KMS-11 (cell line): ENCODE data around the gene SPTBN1.

Source experiments
- H2AFZ ChIP-seq: fragments of 200-600 bp; sonication (generic); 2 replicates; pipeline ENCODE4 v1.6.1; 2016; ENCODE audit warnings: antibody characterized with exemption, mixed run types, low read depth
- H3K27ac ChIP-seq: fragments of 200-600 bp; sonication (generic); 2 replicates; pipeline ENCODE4 v1.6.1; 2016; ENCODE audit warnings: mild to moderate bottlenecking, mixed run types
- H3K27me3 ChIP-seq: fragments of 200-600 bp; sonication (generic); 2 replicates; pipeline ENCODE4 v1.6.1; 2017; ENCODE audit warnings: mild to moderate bottlenecking, low read depth, mixed run types, moderate library complexity; ENCODE audit not compliant: insufficient read depth
- H3K36me3 ChIP-seq: fragments of 200-600 bp; sonication (generic); 2 replicates; pipeline ENCODE4 v1.6.1; 2017; ENCODE audit warnings: mild to moderate bottlenecking, mixed run types; ENCODE audit not compliant: insufficient read depth
- H3K4me1 ChIP-seq: fragments of 200-600 bp; sonication (generic); 2 replicates; pipeline ENCODE4 v1.6.1; 2016; ENCODE audit warnings: mild to moderate bottlenecking, low read depth, mixed run types; ENCODE audit not compliant: poor library complexity, severe bottlenecking
- H3K4me2 ChIP-seq: fragments of 200-600 bp; sonication (generic); 2 replicates; pipeline ENCODE4 v1.7.0; 2016; ENCODE audit warnings: mild to moderate bottlenecking, mixed run types
- H3K4me3 ChIP-seq: fragments of 200-600 bp; sonication (generic); IDR thresholded peaks from 2 replicates; pipeline ENCODE4 v1.6.1; 2017; ENCODE audit warnings: low read depth, low read length, mixed read lengths; ENCODE audit not compliant: insufficient read depth
- H3K79me2 ChIP-seq: fragments of 200-600 bp; sonication (generic); 2 replicates; pipeline ENCODE4 v1.6.1; 2016; ENCODE audit warnings: low read depth, mixed run types; ENCODE audit not compliant: insufficient read depth
- H3K9ac ChIP-seq: fragments of 200-600 bp; sonication (generic); 2 replicates; pipeline ENCODE4 v1.6.1; 2016; ENCODE audit warnings: mild to moderate bottlenecking, mixed run types
- H4K20me1 ChIP-seq: fragments of 200-600 bp; sonication (generic); 2 replicates; pipeline ENCODE4 v1.6.1; 2016; ENCODE audit warnings: mild to moderate bottlenecking, mixed run types; ENCODE audit not compliant: insufficient read depth
- TF ChIP-seq, protein P1 (sequence below): fragments of 200-600 bp; sonication (generic); conservative IDR thresholded peaks from 2 replicates; pipeline ENCODE4 v1.6.1; 2017; ENCODE audit warnings: low read depth, mild to moderate bottlenecking, antibody characterized with exemption, low read length, moderate library complexity, mixed read lengths

SPTBN1 gene

DNA sequence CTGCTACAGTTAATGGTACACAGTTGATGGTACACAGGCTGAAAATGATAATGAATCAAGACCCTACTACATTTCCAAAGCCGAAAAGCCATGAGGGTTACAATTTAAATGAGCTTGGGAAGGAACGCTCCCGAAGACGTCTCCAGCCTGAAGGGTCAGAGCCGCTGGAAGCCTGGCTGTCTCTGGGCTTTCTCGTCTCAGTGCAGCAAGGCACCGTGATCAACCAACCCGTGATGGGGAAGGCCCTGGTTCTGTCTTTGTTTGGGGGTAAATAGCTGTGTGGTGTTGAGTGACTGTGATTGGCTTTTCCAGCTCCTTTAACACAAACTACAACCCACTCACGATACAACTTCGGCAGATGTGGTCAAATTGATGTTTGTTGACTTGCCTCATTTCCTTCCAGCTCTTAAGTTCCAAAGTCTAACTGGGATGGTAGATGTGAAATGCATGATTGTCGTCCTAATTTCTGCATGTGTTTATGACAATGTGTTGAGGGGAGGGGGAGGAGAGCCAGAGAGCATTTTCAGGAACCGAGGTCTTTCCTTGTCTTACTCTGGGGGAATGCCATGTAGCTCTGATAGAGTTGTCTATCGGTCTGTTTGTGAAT lies 207.4 kb downstream of the SPTBN1 start:
- no peak overlapping the region for H3K9ac ChIP-seq
- H3K36me3 ChIP-seq, result peaks cover 21% of the 10 kb centered on the region; the same call in 1 of the 2 replicates
- no peaks in the 10 kb centered on the region for H3K79me2 ChIP-seq
- H3K27me3 ChIP-seq, result no peaks in the 10 kb centered on the region
- no peaks in the 10 kb centered on the region for H3K4me1 ChIP-seq
- H3K4me2 ChIP-seq, result no peak overlapping the region
- TF ChIP-seq, protein P1, sequence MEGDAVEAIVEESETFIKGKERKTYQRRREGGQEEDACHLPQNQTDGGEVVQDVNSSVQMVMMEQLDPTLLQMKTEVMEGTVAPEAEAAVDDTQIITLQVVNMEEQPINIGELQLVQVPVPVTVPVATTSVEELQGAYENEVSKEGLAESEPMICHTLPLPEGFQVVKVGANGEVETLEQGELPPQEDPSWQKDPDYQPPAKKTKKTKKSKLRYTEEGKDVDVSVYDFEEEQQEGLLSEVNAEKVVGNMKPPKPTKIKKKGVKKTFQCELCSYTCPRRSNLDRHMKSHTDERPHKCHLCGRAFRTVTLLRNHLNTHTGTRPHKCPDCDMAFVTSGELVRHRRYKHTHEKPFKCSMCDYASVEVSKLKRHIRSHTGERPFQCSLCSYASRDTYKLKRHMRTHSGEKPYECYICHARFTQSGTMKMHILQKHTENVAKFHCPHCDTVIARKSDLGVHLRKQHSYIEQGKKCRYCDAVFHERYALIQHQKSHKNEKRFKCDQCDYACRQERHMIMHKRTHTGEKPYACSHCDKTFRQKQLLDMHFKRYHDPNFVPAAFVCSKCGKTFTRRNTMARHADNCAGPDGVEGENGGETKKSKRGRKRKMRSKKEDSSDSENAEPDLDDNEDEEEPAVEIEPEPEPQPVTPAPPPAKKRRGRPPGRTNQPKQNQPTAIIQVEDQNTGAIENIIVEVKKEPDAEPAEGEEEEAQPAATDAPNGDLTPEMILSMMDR, result no peak
- no peak overlapping the region for H3K4me3 ChIP-seq
- H3K27ac ChIP-seq, result no peak overlapping the region
- no peak overlapping the region for H2AFZ ChIP-seq
- H4K20me1 ChIP-seq, result no peaks in the 10 kb centered on the region

DNA sequence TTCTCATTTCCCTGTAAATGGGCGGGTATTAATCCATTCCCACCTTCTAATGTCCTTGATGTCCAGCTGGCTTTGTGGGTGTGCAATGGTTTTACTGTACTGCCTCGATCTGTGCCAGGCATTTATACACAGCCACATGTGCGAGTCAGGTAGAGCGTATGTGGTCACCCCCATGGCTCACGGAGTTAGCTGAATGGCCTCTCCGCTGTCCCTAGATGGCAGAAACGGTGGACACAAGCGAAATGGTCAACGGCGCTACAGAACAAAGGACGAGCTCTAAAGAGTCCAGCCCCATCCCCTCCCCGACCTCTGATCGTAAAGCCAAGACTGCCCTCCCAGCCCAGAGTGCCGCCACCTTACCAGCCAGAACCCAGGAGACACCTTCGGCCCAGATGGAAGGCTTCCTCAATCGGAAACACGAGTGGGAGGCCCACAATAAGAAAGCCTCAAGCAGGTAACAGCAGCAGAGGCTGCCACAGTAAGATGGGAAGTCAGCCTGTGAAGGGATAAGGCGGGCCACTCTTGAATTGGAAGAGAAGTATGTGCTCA lies 208.2 kb downstream of the SPTBN1 start:
- peaks cover 21% of the 10 kb centered on the region; the same call in 1 of the 2 replicates for H3K36me3 ChIP-seq
- H4K20me1 ChIP-seq, result no peaks in the 10 kb centered on the region
- no peak overlapping the region for H2AFZ ChIP-seq
- no peaks in the 10 kb centered on the region for H3K79me2 ChIP-seq
- no peak overlapping the region for H3K27ac ChIP-seq
- no peak overlapping the region for H3K4me3 ChIP-seq
- no peak overlapping the region for H3K4me2 ChIP-seq
- TF ChIP-seq, protein P1, result no peak
- no peaks in the 10 kb centered on the region for H3K27me3 ChIP-seq
- no peaks in the 10 kb centered on the region for H3K4me1 ChIP-seq
- H3K9ac ChIP-seq, result no peak overlapping the region

GRCh38 chr2:54665436-54665856 lies 209.3 kb downstream of the SPTBN1 start:
- Histone ChIP-seq H4K20me1 (no peaks in the 10 kb centered on the region), H3K9ac (no peak overlapping the region), H3K27me3 (no peaks in the 10 kb centered on the region), H3K27ac (no peak overlapping the region), H3K4me2 (no peak overlapping the region), H3K79me2 (no peaks in the 10 kb centered on the region), H3K4me1 (no peaks in the 10 kb centered on the region), H2AFZ (no peak overlapping the region), H3K4me3 (no peak overlapping the region), H3K36me3 (peaks cover 14% of the 10 kb centered on the region; the same call in 1 of the 2 replicates)
- TF ChIP-seq, protein P1, result peak; percentile 95

DNA sequence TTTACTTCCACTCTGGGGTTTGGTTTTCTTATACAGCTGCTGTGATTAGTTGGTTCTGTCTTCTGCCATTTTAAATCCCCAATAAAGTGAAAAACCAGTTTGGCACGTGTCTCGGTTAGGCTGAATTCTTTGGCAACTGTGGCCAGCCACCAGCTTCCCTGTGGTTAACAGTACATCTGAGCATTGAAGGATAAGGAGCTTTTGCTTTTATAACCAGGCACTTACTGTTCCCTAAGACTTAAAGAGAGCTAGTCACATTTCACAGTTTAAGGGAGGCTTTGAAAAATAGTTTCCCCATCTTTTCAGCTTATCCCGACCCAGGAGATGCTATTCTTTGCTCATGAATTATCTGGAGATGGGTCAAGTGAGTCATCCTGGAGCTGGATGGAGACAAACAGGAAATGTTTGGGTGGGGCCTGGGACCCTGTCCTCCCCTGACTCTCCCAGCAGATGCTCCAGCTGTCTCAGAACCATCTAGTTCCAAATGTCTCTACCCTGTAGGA lies 210.1 kb downstream of the SPTBN1 start:
- no peak overlapping the region for H3K9ac ChIP-seq
- no peak overlapping the region for H3K27ac ChIP-seq
- no peak overlapping the region for H3K4me3 ChIP-seq
- TF ChIP-seq, protein P1, result no peak
- H3K79me2 ChIP-seq, result no peaks in the 10 kb centered on the region
- H3K4me2 ChIP-seq, result no peak overlapping the region
- no peaks in the 10 kb centered on the region for H4K20me1 ChIP-seq
- H3K27me3 ChIP-seq, result no peaks in the 10 kb centered on the region
- no peaks in the 10 kb centered on the region for H3K4me1 ChIP-seq
- no peak overlapping the region for H2AFZ ChIP-seq
- H3K36me3 ChIP-seq, result peaks cover 14% of the 10 kb centered on the region; the same call in 1 of the 2 replicates
